B cell (primary cell): ENCODE data around the gene CDHR5.

Experiments
- EZH2 ChIP-seq: IDR thresholded peaks from 2 replicates; pipeline ENCODE4 v1.6.1; 2012; ENCODE audit warnings: borderline replicate concordance, low read depth, mild to moderate bottlenecking, moderate library complexity, low read length; ENCODE audit not compliant: insufficient read depth, poor library complexity, severe bottlenecking
- TF ChIP-seq, protein P1 (sequence below): fragments of 200-600 bp; IDR thresholded peaks from one replicate; pipeline ENCODE4 v1.8.0; 2022; ENCODE audit warnings: antibody characterized with exemption, mild to moderate bottlenecking

DNA sequence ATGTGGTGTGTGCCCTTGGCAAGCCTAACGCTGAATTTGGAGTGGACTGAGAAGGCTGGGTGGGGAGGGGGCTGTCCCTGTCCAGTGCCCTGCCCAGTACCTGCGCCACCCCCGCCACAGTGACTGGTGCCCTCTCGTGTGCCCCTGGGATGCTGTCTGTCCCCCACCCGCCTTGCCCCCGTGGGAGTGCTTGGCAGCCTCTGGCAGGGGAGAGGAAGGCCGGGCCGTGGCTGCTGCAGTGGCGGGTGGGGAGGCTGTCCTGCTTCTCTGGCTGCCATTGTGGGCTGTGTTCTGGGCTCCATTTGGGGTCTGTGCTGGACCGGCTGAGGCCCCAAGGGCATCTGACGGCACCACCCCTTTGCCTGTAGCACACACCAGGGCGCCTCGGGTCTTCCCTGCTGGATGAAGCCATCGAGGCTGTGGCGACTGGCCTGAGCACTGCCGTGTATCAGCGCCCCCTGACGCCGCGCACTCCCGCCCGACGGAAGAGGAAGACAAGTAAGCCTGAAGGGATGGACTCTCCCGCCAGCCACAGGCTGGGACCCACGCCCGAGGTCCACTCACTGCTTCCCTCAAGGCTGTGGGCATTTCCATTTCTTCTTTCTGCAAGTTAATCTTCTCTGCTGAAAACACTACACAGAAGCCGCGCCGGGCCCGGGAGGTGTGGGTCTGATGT, 26.6 kb downstream of the CDHR5 start:
- TF ChIP-seq EZH2, result no peak
- TF ChIP-seq, protein P1, sequence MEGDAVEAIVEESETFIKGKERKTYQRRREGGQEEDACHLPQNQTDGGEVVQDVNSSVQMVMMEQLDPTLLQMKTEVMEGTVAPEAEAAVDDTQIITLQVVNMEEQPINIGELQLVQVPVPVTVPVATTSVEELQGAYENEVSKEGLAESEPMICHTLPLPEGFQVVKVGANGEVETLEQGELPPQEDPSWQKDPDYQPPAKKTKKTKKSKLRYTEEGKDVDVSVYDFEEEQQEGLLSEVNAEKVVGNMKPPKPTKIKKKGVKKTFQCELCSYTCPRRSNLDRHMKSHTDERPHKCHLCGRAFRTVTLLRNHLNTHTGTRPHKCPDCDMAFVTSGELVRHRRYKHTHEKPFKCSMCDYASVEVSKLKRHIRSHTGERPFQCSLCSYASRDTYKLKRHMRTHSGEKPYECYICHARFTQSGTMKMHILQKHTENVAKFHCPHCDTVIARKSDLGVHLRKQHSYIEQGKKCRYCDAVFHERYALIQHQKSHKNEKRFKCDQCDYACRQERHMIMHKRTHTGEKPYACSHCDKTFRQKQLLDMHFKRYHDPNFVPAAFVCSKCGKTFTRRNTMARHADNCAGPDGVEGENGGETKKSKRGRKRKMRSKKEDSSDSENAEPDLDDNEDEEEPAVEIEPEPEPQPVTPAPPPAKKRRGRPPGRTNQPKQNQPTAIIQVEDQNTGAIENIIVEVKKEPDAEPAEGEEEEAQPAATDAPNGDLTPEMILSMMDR, result no peak
